T1000 (cell line): ENCODE results near the gene OARD1.
"Not testable (repeated sequence)": the region's sequence is repeated elsewhere in the genome, so short reads cannot be mapped to it uniquely, and the experiment has no call there.

Experiments used
- DNase-seq: peaks from one replicate; lab custom pipeline; 2025; ENCODE audit warnings: mixed read lengths; lab: John Stamatoyannopoulos, UW

The OARD1 gene, protein sequence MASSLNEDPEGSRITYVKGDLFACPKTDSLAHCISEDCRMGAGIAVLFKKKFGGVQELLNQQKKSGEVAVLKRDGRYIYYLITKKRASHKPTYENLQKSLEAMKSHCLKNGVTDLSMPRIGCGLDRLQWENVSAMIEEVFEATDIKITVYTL

DNA sequence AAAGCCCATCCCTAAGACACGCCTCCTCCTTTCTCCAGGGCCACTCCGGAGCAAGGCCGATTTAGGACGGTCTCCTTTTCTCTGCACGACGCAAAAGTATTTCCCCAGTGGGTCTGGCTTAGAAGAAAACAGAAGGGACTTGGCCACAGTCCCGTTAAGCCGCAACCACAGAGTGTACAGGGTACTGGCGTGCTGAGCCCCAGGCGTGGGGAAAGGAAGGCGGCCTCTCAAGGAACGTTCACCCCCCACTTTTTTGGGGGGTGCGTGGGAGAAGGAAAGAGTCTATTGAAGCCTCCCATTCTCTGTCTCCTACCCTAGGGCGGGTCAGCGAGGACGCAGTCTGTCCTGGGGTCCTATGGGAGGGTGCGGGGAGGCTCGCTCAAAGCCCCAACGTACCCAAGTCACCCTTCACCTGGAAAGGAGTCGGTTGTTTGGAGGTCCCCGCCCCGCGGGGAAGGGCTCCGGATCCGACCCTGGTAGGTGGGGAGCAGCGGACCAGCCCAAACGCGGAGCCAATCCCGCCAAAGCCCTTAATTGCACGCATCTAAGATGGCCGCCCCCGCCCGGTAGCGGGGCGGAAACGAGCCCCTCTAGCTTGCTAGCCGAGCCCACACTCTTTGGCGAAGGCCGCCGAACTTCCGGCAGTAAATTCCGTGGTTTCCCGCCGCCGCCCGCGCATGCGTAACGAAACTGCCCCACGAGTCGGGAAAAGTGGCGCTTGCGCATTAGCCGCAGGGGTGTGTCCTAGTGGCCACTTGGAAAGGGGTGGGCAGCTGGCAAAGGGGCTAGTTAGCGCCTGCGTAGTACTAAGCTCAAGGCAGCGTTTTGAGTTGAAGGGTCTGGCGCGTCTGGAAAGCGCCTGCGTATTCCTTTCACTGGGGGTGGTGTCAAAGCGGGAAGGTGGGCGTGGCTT, at the start of gene OARD1:
Gene OARD1 (minus strand): TSS at position 434 of the 913 bp plus-strand sequence. CDS start 722 bp downstream, outside the sequence.
- peak; percentile 100 for DNase-seq

DNA sequence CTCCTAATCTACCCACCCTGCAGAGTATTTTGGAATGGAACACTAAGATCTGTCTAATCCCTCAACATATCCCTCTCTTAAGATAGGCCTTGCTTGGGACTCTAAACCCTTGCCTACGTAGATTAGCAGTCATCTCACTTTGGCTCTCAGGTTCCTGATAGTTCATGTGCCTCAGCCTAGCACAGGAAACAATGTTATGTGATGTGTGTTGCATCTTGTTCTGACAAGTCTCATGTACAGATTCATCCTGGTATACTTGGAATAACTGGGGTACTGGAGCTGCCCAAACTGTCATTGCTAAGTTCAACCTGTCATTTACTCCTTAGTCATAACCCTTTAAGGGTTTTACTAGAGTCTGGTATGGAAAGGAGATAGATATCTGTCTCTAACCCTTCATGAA, 47.9 kb upstream of the OARD1 start:
- DNase-seq: no peak

DNA sequence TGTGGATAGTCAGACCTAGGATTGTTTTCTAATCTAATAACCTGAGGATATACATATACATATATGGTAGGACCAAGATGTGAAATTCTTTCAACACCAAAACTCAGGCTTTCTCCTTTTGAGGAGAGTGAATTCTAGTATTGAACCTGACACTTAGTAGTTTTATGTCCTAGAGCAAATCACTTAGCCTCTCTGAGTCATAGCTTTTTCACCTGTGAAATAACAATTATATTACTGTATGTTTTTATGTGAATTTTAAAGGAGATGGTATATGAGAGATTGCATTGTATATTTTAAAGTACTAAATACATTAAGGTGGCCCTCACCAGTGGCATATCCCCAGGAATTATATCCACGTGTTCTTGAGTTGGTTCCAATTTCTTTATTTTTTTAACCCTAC, 47.4 kb upstream of the OARD1 start:
- no peak for DNase-seq

DNA sequence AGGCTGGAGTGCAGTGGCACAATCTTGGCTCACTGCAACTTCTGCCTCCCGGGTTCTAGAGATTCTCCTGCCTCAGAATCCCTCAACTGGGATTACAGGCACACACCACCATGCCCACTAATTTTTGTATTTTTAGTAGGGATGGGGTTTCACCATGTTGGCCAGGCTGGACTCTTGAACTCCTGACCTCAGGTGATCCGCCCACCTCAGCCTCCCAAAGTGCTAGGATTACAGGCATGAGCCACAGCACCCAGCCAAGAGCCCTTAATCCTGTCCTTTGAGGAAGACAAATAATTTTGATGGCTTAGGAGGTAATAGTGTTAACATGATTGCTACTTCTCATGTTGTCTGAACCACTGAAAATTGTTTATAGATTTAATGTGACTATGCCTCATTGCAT, 42.9 kb upstream of the OARD1 start:
- not testable (repeated sequence) for DNase-seq

DNA sequence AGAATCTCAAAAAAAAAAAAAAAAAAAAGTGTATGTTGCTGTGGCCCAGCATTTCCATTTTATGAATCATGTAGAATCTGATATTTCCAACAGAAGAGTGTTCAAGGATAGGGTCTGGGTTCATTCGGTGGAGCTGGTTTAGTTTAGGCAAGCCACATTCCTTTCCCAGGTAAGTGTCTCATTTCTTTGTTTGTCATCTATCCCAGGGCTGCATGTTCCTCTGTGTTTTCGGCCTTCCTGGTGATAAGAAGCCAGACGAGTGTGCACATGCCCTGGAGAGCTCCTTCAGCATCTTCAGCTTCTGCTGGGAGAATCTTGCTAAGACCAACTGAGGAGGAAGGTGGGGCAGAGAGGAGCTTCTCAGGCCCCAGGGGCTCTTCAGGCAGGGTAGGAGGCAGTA, 38.9 kb upstream of the OARD1 start:
- DNase-seq: no peak

DNA sequence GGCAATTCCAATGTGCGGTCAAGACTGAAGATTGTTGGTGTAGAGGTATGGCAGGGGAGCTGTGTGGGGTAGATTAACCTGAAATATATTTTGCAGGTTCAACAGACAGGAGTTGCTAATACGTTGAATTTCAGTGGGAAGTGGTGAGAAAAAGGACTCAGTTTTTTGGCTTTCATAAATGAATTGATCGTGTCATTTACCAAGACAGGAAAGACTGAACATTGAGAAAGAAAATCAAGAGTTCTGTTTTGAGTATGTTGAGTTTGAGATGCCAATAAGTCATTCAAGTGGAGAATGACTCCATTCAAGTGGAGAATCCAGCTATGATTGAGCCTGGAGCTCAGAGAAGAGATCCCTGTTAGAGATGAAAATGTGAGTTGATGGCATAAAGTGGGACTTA, 31.7 kb upstream of the OARD1 start:
- no peak for DNase-seq

DNA sequence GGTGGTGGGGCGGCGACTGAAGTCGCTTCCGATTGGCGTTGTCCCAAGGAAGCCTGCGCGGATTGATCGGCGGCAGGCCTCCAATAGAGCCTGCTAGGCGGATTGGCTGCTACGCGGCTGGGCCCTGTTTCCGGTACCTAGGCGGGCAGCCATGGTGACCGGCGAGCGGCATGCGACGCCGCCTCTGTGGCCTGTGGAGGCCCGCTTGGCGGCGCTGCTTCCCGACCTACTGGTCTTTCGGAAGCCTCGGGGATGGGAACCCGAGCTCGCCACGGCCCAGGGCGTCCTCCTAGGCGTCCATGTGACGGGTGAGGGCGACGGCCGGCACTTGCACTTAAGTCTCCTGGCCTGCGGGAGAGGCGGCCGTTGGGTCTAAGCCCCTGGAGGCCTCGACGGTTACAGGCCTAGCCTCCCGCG, 28.7 kb upstream of the OARD1 start:
- DNase-seq: no peak

DNA sequence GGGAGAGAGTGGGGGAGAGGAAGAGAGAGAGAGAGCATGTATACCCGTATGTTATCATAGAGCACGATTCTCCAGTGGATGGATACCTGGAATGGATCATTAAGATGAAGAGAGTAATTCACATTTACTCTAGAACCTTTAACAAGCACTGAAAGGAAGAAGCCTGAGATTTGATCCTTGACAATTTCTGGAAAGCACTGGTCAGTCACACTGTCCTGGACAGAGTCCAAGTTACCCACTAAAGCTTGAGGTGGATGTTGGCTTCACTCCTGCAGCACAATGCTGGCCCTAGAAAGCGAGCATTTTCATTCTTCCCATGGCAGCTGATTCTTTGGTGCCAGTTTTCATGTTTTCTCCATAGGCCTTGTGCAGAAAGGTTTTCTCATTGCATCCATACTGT, 26.2 kb upstream of the OARD1 start:
- no peak for DNase-seq

DNA sequence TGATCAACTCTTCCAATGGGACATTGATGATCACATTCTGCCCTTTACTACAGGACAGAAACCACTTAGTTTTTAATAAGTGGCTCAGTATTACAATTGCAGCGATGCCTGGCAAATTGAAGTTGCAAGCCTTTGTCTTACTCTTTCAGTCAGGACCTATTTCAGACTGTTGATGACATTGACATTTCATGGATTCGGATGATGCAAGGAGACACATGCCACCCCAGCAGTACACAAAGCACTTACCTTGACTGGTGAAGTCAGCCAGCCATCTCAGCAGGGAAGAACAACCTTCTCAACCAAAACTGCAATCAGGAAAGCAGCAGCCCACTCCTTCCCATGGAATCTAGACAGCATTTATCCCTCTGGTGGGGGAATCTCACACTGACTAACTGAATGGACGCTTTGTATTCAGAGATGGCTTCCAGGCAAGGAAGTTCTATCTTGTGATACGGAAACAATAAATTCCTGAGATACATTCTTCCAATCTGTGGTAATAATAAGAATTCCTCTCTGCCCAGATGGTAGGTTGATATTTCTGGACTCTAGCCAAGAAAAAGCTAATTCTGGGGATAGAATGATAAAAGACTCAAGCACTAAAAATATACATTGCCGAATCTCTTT, 25.4 kb upstream of the OARD1 start:
- DNase-seq: no peak

DNA sequence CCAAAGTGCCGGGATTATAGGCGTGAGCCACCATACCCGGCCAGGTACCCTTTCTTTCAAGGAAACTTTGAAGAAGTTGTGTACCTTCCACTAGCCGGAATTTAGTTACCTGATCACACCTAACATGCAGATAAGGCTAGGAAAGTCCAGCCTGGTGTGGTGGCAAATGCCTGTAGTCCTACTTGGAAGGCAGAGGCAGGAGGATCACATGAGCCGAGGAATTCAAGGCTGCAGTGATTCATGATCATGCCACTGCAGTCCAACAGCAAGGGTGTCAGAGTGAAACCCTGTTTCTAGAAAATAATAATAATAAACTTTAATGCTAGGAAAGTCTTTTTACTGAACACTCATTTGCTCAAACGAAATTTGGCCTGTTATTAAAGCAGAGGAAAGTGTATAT, 21.6 kb upstream of the OARD1 start:
- no peak for DNase-seq

DNA sequence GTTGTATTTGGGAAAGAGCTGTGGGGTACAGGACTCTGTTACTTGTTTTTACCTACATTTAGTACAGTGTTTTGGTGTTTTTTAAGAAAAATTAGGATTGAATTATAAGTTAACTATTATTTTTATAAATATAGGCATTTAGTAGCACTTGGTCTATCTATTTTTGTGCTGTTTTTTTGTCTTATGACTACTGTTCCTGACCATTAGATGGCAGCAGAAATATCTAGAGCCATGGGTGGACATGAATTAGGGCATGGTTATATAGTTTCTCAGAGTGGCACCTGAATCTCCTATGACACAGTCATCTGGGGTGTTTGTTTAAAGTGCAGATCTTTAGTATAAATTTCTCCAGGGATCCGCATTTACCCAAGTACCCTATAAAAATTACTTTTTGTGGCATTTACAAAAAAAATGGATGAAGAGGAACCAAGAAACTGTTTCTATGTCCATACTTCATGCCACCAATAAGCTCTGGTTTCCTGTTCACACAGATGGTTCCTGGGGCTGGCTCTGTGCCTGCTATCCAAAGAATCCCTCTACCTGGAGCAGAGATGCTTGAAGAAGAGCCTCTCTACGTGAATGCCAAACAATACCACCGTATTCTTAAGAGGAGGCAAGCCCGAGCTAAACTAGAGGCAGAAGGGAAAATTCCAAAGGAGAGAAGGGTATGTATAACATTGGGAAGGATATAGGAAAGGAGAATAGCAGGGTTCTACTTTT, 20.4 kb upstream of the OARD1 start:
- no peak for DNase-seq

DNA sequence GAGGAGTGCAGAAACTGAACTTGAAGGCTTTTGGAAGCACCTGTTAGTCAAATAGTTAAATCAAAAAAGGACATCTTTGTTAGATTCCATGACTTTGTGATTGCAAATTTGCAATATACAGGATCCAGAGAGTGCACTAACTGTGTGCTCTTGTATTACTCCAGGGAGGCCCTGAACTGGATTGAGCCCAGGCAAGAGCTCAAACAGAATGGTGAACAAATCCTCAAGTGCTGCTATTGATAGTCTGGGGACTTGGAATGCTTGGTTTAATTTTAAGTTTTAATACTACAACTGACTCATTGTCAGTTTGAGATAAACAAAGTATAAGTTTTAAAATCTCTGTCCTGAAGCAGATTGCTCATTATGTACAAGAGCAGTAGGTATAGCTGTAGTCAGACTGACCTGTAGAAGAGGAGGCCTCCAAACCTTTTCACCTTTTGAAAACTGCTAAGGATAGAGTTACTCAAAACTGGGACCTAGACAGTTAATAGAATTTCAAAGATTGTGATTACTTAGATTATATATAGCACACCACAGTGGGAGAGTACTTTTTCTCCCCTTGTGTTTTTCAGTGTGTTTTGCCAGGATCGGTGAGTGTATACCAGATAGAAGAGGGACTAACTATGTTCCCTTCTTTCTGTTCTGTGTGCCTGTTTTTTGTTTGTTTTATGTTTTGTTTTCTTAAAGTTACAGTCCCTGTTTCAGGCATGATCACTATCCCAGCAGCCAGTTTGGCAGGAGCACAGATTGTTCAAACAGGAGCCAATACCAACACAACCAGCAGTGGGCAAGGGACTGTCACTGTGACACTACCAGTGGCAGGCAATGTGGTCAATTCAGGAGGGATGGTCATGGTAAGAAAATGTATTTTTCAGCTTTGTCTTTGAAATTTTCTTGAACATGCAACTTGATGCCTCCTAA, 18.9 kb upstream of the OARD1 start:
- DNase-seq: no peak

DNA sequence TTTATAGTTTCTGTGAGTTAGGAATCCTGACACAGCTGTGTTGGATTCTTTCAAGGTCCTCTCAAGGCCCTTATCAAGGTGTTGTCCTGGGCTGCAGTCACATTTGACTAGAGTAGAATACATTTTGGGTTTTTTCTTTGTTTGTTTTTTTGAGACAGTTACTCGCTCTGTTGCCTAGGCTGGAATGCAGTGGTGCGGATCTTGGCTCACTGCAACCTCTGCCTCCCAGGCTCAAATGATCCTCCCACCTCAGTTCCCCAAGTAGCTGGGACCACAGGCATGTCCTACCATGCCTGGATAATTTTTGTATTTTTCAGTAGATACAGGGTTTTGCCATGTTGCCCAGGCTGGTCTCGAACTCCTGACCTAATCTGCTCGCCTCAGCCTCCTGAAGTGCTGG, 16.3 kb upstream of the OARD1 start:
- no peak for DNase-seq

DNA sequence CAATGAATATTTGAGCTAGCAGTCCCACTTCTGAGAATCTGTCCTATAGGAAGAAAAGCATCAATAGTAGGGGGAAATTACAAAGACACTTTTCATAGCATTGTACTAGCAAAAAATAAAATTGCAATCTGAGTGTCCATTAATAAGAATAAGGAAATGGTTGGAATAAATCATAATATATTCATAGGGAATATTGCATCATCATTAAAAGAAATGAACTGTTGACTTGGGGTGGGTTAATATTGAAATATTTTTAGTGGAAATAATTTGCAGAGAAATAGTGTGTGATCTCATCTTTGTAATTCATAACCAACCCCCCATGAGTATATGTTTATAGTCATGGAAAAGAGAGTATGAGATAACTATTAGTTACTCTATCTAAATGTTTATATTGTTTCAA, 13.0 kb upstream of the OARD1 start:
- DNase-seq: no peak

DNA sequence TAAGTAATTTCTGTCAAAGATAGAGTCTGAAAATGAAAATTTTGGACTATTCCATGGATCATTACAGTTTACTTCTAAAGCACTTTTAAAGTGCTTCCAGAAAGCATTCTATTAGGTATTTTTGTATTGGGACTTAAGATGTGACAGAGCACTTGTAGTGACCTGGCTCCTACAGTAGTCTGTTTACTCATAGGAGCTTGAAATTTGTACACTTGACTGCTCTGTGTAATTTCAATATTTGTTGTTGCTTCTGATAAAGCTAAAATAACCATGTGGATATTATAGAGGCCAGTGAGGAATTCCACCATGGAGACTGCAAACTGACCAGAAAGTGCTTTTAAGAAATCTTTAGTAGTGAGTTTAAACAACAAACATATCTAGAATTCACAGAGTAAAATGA, 10.9 kb upstream of the OARD1 start:
- DNase-seq: no peak

DNA sequence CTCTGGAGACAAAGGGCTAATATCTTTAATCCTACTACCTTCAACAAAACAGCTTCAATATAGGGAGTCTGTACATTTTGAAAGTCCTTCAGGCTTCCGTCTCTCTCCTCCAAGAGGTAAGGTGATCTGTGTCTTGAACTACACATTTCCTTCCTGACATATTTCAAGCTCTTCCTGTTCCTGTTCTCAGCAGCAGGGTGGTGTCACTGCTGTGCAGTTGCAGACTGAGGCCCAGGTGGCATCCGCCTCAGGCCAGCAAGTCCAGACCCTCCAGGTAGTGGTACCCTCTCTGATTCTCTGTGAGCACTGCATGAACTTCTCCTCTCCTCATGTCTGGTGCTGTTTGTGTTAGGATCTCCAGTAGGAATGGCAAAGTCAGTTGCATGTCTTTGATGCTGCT, 8.5 kb upstream of the OARD1 start:
- no peak for DNase-seq

DNA sequence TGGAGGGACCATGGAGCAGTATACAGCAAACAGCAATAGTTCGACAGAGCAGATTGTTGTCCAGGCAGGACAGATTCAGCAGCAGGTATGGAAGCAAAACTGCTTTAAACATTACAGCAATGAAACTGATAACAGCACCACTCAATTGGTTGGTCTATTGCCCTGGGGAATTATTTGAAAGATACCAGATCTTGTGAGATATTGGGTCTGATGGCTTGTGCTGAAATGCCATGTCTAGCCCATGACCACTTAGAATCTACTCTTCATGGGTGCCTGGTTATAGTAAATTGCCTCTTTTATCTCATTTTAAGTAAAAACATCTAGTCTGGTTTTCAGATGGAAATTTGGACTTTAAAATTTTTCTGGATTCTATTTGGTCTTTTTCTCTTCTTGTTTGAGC, 6.9 kb upstream of the OARD1 start:
- DNase-seq: no peak

DNA sequence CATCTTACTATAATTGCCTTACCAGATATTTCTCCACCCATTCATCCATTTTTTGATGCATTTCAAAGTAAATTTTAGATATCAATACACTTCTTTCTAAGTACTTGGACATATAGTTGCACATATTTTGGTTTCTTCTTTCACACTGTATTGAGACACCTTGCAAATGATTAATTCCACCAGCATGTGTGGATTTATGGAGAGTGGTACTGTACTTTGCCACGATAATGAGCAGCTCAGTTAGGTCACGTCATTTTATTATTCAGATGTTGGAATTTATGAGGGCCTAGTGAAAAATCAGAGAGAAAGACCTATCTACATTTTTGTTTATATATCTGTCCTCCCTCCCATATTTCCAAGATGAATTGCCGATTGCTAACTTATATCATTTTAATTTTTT, 5.9 kb upstream of the OARD1 start:
- DNase-seq: no peak

DNA sequence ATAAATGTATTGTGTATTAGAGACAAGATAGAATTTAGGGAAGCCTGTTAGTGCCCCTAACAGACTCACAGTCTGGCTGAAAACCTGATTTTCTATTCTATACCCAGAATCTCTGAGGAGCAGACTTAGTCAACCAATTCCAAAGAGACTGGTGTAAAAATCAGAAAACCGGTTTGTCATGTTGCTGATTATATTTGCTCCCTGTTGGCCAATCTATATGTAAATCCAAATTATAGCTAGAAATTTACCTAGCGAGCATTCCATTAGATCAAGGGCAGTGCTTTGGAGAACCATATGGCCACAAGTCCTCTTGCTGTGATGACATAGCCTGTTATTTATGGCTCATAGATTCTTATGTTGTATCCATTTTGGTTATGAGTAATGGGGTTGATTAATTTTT, 5.4 kb upstream of the OARD1 start:
- no peak for DNase-seq

DNA sequence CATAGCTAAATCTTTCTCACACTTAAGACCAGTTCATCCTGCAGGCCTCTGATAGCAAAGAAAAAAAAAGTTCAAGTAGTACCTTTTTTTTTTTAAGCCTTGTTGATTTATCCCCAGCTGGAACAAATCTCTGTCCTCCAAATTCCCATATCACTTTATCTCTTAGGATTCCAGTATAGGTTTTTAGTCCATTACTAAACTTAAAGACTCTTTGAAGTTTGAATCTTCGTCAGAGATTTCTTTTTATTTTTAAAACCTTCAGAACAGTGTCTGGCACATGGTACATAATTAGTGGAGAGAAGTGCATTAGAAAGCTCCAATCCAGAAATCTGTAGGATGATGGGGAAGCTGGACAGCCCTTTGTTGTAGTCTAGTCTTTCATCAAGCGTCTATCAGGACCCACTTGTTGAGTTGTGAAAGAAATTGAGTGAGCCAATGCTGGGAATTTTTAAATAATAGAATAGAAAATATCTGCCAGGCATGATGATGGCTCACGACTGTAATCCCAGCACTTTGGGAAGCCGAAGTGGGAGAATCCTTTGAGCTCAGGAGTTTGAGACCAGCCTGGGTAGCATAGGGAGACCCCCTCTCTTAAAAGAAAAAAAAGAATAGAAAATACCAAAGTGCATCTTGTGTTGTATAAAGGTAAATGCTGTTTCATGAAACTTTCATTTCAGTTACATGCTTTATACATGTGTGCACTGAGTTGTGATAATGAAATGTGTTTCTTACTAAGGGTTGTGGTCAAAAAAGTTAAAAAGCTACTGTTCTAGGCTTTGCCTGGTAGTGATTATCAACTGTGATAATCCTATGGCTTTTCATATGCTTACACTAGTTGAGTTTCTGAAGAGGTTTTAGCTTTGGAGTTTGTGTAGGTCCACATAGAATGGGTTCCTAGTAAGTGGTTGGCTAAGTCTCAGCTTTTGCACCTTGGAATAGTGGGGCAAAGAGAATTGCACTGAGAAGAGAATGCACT, 3.8 kb upstream of the OARD1 start:
- no peak for DNase-seq
